ENCODE data around the gene DDX10. TPM values are rescaled to one million over a fixed set of nuclear protein-coding genes. Genes with fewer than 3 reads are reported as not detected.

DDX10 gene
- total RNA-seq, 1 experiment from 2014 or later = 72.2 TPM

DNA sequence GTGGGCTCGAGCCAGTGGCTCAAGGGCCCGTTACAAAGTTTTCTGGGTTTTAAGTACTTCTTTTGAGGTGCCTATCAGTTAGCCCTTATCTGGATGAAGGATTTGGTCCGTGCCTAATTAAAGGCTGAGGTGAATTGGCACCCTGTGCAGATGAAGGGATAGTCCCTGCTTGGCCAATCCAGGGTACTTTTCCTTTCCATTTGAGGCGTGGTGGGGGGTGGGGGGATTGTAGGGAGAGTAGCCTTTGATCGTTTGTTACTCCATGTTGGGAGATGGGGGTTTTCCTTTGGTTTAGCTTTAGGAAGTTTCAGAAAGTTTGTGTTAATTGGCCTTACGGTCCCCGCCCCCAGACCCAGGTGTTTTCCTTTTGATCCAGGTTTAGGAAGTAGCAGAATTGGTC is 170.8 kb downstream of the DDX10 start:
- intact Hi-C loops (cut with micrococcal nuclease; ENCODE audit: unreplicated experiment) = no loop called here

GRCh38 chr11:108836541-108836940 is 171.7 kb downstream of the DDX10 start:
- no peak for DNase-seq (ENCODE audit: low spot score)
- TF ChIP-seq CTCF (conservative IDR thresholded peaks at IDR 0.05; ENCODE audit: low read depth, low read length) (no peak), EZH2 (IDR thresholded peaks at IDR 0.05; ENCODE audit: borderline replicate concordance, low read depth, low read length, poor library complexity, severe bottlenecking) (no peak)
- CTCF ChIA-PET = no interaction called here
- Histone ChIP-seq H3K4me3 (ENCODE audit: low read depth, low read length, poor library complexity, severe bottlenecking) (no peak overlapping the region), H3K27ac (ENCODE audit: low read depth, low read length, poor library complexity, severe bottlenecking) (no peak overlapping the region), H3K9me3 (ENCODE audit: low read depth, low read length, poor library complexity, severe bottlenecking) (no peaks in the 10 kb centered on the region), H3K27me3 (replicated peaks; ENCODE audit: insufficient read depth, low read depth, low read length, poor library complexity) (no peaks in the 10 kb centered on the region), H3K36me3 (ENCODE audit: insufficient read depth, low read length, poor library complexity, severe bottlenecking) (no peaks in the 10 kb centered on the region), H3K4me1 (ENCODE audit: insufficient read depth, low read length, poor library complexity, severe bottlenecking) (no peaks in the 10 kb centered on the region)
- BruUV-seq (replicated peaks) = no TSS peak
- intact Hi-C loops (cut with micrococcal nuclease; ENCODE audit: unreplicated experiment) = no loop called here
- POLR2A ChIA-PET (ENCODE audit: low non-redundant PET) = interaction anchor here (0.6 kb wide), 1 partner anchor 9 kb away, joined by 3 read pairs; no protein-coding TSS in a partner anchor

More for the DNA sequence above, 170.8 kb downstream of the DDX10 start:
- no peaks in the 10 kb centered on the region for H3K4me1 ChIP-seq (ENCODE audit: insufficient read depth, low read length, poor library complexity, severe bottlenecking)
- ChIA-PET POLR2A (ENCODE audit: low non-redundant PET) (no interaction called here), CTCF (no interaction called here)
- H3K27me3 ChIP-seq (replicated peaks; ENCODE audit: insufficient read depth, low read depth, low read length, poor library complexity) = no peaks in the 10 kb centered on the region
- no peak for DNase-seq (ENCODE audit: low spot score)
- TF ChIP-seq EZH2 (IDR thresholded peaks at IDR 0.05; ENCODE audit: borderline replicate concordance, low read depth, low read length, poor library complexity, severe bottlenecking) (no peak), CTCF (conservative IDR thresholded peaks at IDR 0.05; ENCODE audit: low read depth, low read length) (no peak)
- no peaks in the 10 kb centered on the region for H3K9me3 ChIP-seq (ENCODE audit: low read depth, low read length, poor library complexity, severe bottlenecking)
- no peak overlapping the region for H3K4me3 ChIP-seq (ENCODE audit: low read depth, low read length, poor library complexity, severe bottlenecking)
- no peaks in the 10 kb centered on the region for H3K36me3 ChIP-seq (ENCODE audit: insufficient read depth, low read length, poor library complexity, severe bottlenecking)
- H3K27ac ChIP-seq (ENCODE audit: low read depth, low read length, poor library complexity, severe bottlenecking) = no peak overlapping the region
- BruUV-seq (replicated peaks) = no TSS peak

- Histone ChIP-seq H3K27ac (ENCODE audit: low read depth, low read length, poor library complexity, severe bottlenecking) (no peak overlapping the region), H3K4me1 (ENCODE audit: insufficient read depth, low read length, poor library complexity, severe bottlenecking) (no peaks in the 10 kb centered on the region), H3K36me3 (ENCODE audit: insufficient read depth, low read length, poor library complexity, severe bottlenecking) (no peaks in the 10 kb centered on the region), H3K4me3 (ENCODE audit: low read depth, low read length, poor library complexity, severe bottlenecking) (no peak overlapping the region), H3K27me3 (replicated peaks; ENCODE audit: insufficient read depth, low read depth, low read length, poor library complexity) (no peaks in the 10 kb centered on the region), H3K9me3 (ENCODE audit: low read depth, low read length, poor library complexity, severe bottlenecking) (no peaks in the 10 kb centered on the region)
- TF ChIP-seq EZH2 (IDR thresholded peaks at IDR 0.05; ENCODE audit: borderline replicate concordance, low read depth, low read length, poor library complexity, severe bottlenecking) (no peak), CTCF (conservative IDR thresholded peaks at IDR 0.05; ENCODE audit: low read depth, low read length) (no peak)
- BruUV-seq (replicated peaks) = no TSS peak
- CTCF ChIA-PET = no interaction called here
- POLR2A ChIA-PET (ENCODE audit: low non-redundant PET) = no interaction called here
- intact Hi-C loops (cut with micrococcal nuclease; ENCODE audit: unreplicated experiment) = no loop called here
- no peak for DNase-seq (ENCODE audit: low spot score)
Observed at GRCh38 chr11:108838102-108838791, 173.4 kb downstream of the DDX10 start.

All from A673 (cell line).